Thoracic aorta endothelial cell (primary cell): Measurements from ENCODE around the gene TTI1. TPM values are rescaled to one million over a fixed set of nuclear protein-coding genes. Genes with fewer than 3 reads are reported as not detected.

ENCODE experiments used
- total RNA-seq: library from RNA; depleted of rRNA; stranded (reverse); fragments of >200 nt; gene quantifications from 2 replicates; pipeline ENCODE4 v1.2.3, GENCODE V29; 2012

The TTI1 gene
- total RNA-seq, result 25.8 and 29.4 TPM in 2 replicates

DNA sequence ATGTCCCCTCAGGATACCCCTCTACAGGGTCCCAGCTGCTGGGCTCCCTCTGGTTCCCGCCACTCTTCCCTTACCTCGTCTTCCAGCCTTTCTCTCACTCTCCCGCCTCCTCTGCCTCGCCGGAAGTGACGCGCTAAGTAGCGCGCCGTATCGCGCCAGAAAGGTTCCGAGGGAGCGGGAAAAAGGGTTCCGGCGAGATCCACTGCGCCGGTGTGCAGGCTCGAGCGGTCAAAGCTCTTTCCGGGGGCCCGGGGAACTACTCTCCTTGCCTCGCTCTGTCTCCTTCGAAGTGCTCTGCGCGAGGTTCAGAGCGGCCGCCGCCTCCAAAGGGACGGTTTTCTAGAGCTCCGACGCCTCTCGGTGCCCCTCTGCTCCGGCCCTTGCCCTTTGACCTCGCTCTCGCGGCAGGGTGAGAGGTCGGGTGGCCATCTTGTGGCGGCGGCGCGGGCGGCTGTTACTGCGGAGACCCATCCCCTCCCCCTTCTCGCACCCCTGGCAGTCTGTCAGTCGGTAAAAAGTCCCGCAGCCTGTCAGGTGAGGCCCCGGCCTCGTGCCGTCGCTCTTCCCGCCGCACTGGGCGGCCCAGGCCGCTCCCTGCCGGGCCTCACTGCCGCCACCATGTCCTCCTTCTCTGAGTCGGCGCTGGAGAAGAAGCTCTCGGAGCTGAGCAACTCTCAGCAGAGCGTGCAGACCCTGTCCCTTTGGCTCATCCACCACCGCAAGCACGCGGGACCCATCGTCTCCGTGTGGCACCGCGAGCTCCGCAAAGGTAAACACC lies at the start of gene TTI1, which contains the start of gene RPRD1B:
TSS of gene TTI1 (minus strand) at position 127 of the 778 bp plus-strand sequence. CDS start 19,640 bp downstream, outside the sequence.
TSS of gene RPRD1B (plus strand) at position 417 of the 778 bp plus-strand sequence. CDS start at position 619, 202 bp downstream.

Other genes with a start within 250 kb of the TTI1 start
- gene VSTM2L, start 130.3 kb downstream of the TTI1 start, total RNA-seq, result 0.13 TPM in 1 of 2 replicates, not detected in the other
- 26.2 and 29.8 TPM in 2 replicates for gene RPRD1B, start 290 bp upstream of the TTI1 start, total RNA-seq
- 440 and 783 TPM in 2 replicates for gene TGM2, start 131.8 kb upstream of the TTI1 start, total RNA-seq
- gene KIAA1755, start 227.3 kb upstream of the TTI1 start, total RNA-seq, result 0.14 and 0.27 TPM in 2 replicates